Measurements from ENCODE around the gene DDX41. TPM values are rescaled to one million over a fixed set of nuclear protein-coding genes. Genes with fewer than 3 reads are reported as not detected.

Gene DDX41
- polyA plus RNA-seq, 3 donors, result 84.2 to 112 (median 107) TPM

GRCh38 chr5:177505075-177505474 is 11.7 kb downstream of the DDX41 start:
- no peak for DNase-seq (ENCODE audit: extremely low read depth in 1 of 11, low read depth in 9 of 11, low spot score in 4 of 11)

- no peak for DNase-seq (ENCODE audit: extremely low read depth in 1 of 11, low read depth in 9 of 11, low spot score in 4 of 11)
Measured at GRCh38 chr5:177504086-177505056, 12.4 kb downstream of the DDX41 start.

DNA sequence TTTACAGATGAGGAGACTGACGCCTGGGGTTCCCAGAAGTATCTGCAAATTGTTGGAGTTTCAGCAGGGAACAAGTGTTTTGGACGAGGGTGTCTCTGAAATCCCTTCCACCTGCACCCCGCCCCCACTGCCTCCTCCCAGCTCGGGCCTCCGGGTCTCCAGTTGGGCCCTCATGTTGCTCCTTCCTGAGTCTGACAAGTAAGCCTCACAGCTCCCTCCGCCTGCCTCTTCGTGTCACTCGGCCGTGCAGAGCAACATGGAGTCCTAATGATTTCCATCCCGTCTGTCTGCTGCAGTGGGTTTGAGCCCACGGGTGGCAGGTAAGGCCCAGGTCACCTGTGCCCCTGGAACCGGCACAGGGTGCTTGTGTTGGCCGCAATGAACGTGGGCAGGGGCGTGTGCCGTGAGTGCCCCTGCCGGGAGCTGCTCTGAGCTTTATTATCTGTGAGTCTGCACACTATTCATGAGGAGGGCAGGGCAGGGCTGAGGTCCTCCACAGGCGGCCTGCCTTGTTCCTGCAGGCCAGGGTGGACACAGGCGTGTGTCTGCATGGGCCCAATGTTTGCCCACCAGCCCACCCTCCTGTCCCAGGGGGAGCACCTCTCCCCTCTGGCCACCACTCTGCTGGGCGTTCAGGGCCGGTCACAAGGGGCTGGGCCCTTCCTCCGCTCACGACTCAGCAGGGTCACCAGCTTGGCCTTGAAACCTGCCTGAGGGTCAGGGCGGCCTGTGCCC is 13.2 kb downstream of the DDX41 start:
- no peak for DNase-seq (ENCODE audit: extremely low read depth in 1 of 11, low read depth in 9 of 11, low spot score in 4 of 11)

DNA sequence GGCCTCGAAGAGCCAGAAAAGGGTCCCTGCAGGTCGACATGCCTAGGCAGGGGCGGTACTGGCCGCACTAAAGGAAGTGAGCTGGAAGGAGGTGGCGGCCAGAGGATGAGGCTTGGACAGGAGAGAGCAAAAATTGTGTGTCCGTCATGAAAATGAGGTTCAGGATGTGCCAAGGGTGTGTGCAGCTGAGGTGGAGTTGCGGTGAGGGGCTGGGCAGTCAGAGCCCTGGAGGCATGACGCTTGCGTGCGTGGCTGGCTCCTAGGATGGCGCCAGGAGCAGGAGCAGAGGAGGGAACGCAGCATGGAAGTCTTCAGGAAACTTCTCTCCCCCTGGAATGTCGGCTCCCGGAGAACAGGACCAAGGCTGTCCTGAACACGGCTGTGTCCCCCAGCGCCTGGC is 13.9 kb downstream of the DDX41 start:
- no peak for DNase-seq (ENCODE audit: extremely low read depth in 1 of 11, low read depth in 9 of 11, low spot score in 4 of 11)

DNA sequence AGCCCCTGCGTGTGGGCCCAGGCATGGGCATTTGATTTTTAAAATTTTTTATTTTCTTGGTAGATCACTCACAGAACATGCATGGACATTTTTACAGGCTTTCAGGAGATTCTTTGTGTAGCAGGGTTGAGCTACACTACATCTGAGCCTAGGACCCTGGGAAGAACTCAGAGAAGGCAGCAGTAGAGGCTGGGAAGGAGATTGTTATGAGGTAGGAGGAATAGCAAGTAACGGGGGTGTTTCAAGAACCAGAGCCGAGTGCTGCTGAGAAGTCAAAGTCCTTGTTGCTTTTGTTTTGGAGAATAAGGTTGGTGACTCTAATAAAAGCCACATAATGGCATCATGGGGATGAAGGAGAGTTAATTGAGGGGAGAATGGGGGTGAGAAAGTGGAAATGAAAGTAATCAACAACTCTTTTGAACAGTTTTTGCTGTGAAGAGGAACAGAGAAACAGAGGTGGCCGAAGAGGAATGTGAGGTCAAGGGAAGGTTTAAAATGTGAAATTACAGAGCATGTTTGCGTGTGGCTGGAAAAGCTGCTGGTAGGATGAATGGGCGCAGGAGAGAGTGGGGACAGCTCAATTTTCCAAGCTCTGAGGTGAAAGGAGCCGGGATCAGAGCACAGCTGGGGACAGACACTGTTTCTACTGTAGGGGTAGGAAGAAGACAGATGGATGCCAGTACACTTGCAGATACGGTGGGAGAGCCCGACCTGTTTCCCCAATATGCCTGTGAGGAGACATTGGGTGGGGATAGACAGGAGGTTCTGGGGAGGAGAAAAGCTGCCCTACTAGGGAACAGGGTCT is 14.7 kb downstream of the DDX41 start:
- DNase-seq (ENCODE audit: extremely low read depth in 1 of 11, low read depth in 9 of 11, low spot score in 4 of 11), result no peak

GRCh38 chr5:177500685-177501522 is 15.9 kb downstream of the DDX41 start:
- DNase-seq (ENCODE audit: extremely low read depth in 1 of 11, low read depth in 9 of 11, low spot score in 4 of 11), result peak in 8 of 11 donors; percentile 76 to 88 (median 84)

DNA sequence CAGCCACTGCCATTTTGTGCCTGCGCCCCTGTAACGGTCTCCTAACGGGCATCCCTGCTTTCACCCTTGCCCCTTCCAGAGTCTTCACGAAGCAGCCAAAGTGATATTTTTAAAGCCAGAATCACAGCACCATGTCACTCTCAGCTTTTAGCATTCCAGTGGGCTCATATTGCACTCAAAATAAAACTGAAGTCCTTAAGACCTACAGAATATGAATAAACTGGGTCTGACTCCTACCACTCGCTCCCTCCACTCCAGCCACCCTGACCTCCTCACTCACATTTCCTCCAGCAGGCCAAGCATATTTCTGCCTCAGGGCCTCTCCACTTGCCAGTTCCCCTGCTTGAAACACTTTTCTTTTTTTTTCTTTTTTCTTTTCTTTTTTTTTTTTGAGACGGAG is 16.9 kb downstream of the DDX41 start:
- DNase-seq (ENCODE audit: extremely low read depth in 1 of 11, low read depth in 9 of 11, low spot score in 4 of 11), result no peak

DNA sequence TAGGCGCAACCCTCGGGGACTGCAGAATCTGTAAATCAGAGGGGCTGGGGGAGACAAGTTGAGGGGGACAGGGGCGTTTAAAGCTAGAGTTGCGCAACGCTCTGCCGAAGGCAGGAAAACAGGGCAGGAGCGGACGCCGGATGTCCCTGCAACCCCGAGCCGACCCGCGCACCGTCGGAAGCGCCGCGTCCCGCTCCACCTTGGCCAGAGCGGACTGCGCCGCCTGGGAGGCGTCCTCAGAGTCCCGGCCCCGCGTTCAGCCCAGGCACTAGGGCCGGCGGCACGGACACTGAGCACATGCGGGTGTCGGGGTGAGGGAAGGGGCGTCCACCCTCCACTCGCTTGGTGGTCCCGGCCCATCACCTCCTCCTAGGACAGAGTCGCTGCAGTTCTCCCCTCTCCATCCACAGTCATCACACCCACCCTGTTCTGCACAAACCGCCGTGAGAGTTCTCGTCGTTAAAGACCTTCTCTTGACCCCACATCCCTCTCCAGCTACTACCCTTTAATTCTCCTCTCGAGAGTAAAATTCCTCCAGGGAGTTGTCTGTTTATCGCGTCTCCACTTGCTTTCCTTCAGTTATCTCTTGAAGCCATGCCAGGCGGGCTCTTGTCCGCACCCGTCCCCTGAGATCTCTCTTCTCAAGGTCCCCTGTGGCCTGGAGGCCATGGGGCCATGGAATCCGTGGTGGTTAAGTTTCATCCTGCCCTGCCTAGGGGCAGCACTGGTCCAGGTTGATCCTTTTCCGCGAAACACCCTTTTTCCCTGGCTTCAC is 18.6 kb downstream of the DDX41 start:
- no peak for DNase-seq (ENCODE audit: extremely low read depth in 1 of 11, low read depth in 9 of 11, low spot score in 4 of 11)

DNA sequence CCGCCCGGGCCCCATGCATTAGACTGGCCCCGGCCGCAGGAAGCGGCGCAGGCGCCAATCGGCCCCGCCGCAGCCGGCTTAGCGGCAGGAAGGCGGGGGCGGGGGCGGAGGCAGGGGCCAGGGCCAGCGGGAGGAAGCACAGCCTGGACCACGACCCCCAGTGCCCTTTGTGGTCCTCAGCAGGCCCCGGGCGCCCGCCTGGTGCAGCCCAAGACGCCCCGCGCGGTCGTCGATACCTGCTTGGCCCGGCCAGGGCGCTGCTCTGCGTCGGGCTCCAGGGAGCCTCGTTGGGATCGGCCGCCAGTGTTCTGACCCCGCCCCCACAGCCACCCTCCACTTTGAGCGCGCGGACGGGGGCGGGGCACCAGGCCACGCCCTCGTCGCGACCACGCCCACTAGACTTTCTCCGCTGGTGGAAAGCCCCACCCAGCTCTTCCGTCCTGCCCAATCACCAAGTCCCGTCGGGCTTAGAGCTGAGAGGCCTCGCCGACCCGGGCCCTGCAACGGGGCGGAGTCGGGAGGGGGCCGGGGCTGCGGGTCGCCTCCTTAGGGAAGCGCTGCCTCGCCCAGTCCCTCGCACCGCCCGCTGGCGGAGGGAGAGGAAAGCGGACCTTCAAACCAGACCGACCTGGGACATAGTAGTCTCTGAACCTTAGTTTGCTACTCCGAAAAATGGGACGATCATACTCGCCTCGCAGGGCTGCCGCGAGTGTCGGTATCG is 19.3 kb downstream of the DDX41 start, which contains the start of gene PDLIM7:
Gene PDLIM7 (minus strand): TSS at position 313 of the 721 bp plus-strand sequence. CDS start 1,092 bp downstream, outside the sequence.
- DNase-seq (ENCODE audit: extremely low read depth in 1 of 11, low read depth in 9 of 11, low spot score in 4 of 11), result peak; percentile 90 to 98 (median 95)

GRCh38 chr5:177496727-177497291 is 20.0 kb downstream of the DDX41 start:
- DNase-seq (ENCODE audit: extremely low read depth in 1 of 11, low read depth in 9 of 11, low spot score in 4 of 11), result peak in 7 of 11 donors; percentile 81 to 88 (median 85)

- DNase-seq (ENCODE audit: extremely low read depth in 1 of 11, low read depth in 9 of 11, low spot score in 4 of 11), result no peak
Measured at GRCh38 chr5:177496070-177496726, 20.6 kb downstream of the DDX41 start.

DNA sequence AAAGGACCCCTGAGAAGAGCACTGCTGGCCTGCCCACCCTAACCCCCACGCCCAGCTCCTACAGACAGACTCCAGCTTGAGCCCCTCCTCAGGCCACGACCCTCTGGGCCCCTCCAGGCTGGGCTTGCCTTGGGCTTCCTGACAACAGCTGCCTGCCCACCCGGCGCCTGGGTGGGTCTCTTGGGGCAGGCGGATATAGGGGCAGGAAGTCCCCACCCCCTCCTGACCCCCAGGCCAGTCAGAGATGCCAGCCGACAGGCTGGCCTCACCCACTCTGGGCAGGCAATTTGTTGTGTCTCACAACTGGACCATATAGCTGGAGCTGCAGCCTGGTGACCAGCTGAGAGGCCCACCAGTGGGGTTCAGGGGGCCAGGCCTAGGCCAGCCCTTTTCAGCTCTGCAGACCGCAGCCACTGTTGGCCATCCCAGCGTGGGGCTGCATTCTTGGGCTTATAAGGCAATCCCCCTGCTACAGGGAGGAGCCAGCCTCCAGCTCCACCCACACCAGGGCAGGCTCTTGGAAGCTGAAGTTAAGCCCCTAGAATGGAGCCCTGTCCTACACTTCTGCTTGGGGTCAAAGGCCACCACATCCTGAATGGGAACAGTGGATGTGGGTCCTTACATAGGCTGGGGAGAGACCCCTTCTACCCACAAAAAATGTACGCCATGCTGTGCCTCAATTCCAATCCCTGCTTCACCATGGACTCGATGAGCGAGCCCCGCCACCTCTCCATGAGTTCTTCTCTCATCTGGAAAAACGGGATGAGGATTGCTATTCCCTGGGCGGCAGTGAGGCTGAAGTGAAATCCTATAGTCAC is 21.3 kb downstream of the DDX41 start:
- peak in 5 of 11 donors; percentile 64 to 82 (median 74) for DNase-seq (ENCODE audit: extremely low read depth in 1 of 11, low read depth in 9 of 11, low spot score in 4 of 11)

DNA sequence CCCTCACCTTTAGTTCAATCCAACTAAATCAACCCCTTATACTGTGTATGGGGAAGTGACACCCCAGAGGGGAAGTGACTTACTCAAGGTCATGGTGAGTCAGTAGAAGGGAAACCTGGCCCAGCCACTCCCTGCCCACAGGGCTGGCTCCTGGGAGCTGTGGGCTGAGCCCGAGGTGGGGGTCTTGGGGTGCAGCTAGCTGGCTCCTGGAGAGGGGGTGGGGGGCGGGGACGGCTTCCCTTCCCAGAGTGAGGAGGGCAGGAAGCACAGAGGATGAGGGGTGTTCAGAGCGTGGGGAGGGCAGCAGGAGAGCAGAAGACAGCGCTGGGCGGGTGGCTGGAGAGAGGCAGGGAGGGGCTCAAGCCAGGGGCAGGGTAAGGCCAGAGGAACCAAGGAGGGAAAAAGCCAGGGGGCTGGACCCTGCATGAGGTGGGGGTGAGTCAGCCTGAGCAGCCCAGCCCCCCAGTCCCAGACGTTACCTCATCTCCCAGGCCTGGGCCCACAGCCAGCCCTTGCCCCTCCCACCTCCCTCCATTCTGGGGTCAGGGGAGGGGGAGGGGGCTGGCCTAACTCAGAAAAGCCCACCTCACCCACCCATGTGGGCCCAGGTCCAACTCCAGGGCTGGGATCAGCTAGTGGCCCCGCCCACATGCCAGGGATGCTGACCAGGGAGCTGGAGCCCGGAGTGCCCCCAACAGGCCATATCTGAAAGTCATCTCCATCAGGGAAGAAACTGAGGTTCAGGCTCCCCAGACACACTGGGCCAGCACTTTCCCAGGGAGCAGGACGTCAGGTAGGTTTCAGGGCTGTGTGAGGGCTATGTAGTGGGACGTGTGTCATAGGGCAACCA is 22.2 kb downstream of the DDX41 start:
- DNase-seq (ENCODE audit: extremely low read depth in 1 of 11, low read depth in 9 of 11, low spot score in 4 of 11), result peak in 4 of 11 donors; percentile 54 to 66 (median 58)

- no peak for DNase-seq (ENCODE audit: extremely low read depth in 1 of 11, low read depth in 9 of 11, low spot score in 4 of 11)
Measured at GRCh38 chr5:177493795-177494345, 22.9 kb downstream of the DDX41 start.
